A673 (cell line): ENCODE measurements around the gene NHERF2. TPM values are rescaled to one million over a fixed set of nuclear protein-coding genes. Genes with fewer than 3 reads are reported as not detected.

Experiments
- BruUV-seq: library from RNA; stranded (reverse); fragments of 400-500 nt; replicated peaks from 2 replicates; lab custom pipeline; 2021; lab: Mats Ljungman, UMichigan
- CTCF ChIA-PET: fragments of 300-600 bp; sonication (Branson Sonifier 250); formaldehyde crosslinking; loops from one replicate; lab custom pipeline; 2022; ENCODE audit warnings: antibody characterized with exemption; lab: Charles Lee
- POLR2A ChIA-PET: fragments of 300-600 bp; sonication (Branson Sonifier 250); formaldehyde crosslinking; loops from one replicate; lab custom pipeline; 2022; ENCODE audit warnings: antibody characterized with exemption; ENCODE audit not compliant: low non-redundant PET; lab: Charles Lee
- DNase-seq: peaks from one replicate; pipeline ENCODE4 v3.0.0-alpha.2; 2015; ENCODE audit warnings: low spot score
- H3K27ac ChIP-seq: fragments of 200-600 bp; sonication (generic); 2 replicates; pipeline ENCODE4 v1.5.1; 2016; ENCODE audit warnings: mixed run types, low read depth, mild to moderate bottlenecking, mixed read lengths, antibody characterized with exemption, low read length; ENCODE audit not compliant: poor library complexity, severe bottlenecking
- H3K27me3 ChIP-seq: fragments of 200-600 bp; sonication (generic); replicated peaks from 2 replicates; pipeline ENCODE4 v1.6.1; 2017; ENCODE audit warnings: mixed run types, low read depth, mild to moderate bottlenecking, mixed read lengths, antibody characterized with exemption, low read length; ENCODE audit not compliant: insufficient read depth, poor library complexity
- H3K36me3 ChIP-seq: fragments of 200-600 bp; sonication (generic); 2 replicates; pipeline ENCODE4 v1.6.1; 2016; ENCODE audit warnings: mixed run types, mild to moderate bottlenecking, mixed read lengths, antibody characterized with exemption, low read length; ENCODE audit not compliant: insufficient read depth, poor library complexity, severe bottlenecking
- H3K4me1 ChIP-seq: fragments of 200-600 bp; sonication (generic); 2 replicates; pipeline ENCODE4 v1.6.1; 2017; ENCODE audit warnings: mixed run types, mild to moderate bottlenecking, mixed read lengths, antibody characterized with exemption, low read length; ENCODE audit not compliant: insufficient read depth, poor library complexity, severe bottlenecking
- H3K4me3 ChIP-seq: fragments of 200-600 bp; sonication (generic); 2 replicates; pipeline ENCODE4 v1.5.1; 2016; ENCODE audit warnings: low read depth, mixed run types, mild to moderate bottlenecking, mixed read lengths, low read length; ENCODE audit not compliant: poor library complexity, severe bottlenecking
- H3K9me3 ChIP-seq: fragments of 200-600 bp; sonication (generic); 2 replicates; pipeline ENCODE4 v1.6.1; 2016; ENCODE audit warnings: mixed run types, low read depth, mild to moderate bottlenecking, mixed read lengths, antibody characterized with exemption, low read length; ENCODE audit not compliant: poor library complexity, severe bottlenecking
- EZH2 ChIP-seq: fragments of 200-600 bp; sonication (generic); IDR thresholded peaks from 2 replicates; pipeline ENCODE4 v1.6.1; 2017; ENCODE audit warnings: borderline replicate concordance, low read depth, mild to moderate bottlenecking, mixed read lengths, antibody characterized with exemption, low read length; ENCODE audit not compliant: poor library complexity, severe bottlenecking
- intact Hi-C: fragments of 100-400 bp; cut with micrococcal nuclease; formaldehyde crosslinking; loops from one replicate; pipeline ENCODE4 v1.10.0; 2022; ENCODE audit not compliant: unreplicated experiment
- total RNA-seq: library from RNA; stranded (reverse); gene quantifications from 2 replicates; pipeline ENCODE4 v1.2.3, GENCODE V29; 2021
- TF ChIP-seq, protein P1 (sequence below): fragments of 300-800, 200-600 bp; sonication (generic); conservative IDR thresholded peaks from 2 replicates; pipeline ENCODE4 v1.5.1; 2017; ENCODE audit warnings: low read depth, mild to moderate bottlenecking, antibody characterized with exemption, low read length, moderate library complexity, mixed read lengths

NHERF2 gene
- total RNA-seq, 1 experiment from 2014 or later: 19.5 TPM

- H3K27me3 ChIP-seq: no peaks in the 10 kb centered on the region
- H3K4me1 ChIP-seq: no peaks in the 10 kb centered on the region
- ChIA-PET CTCF (no interaction called here), POLR2A (no interaction called here)
- no peak overlapping the region for H3K27ac ChIP-seq
- BruUV-seq: no TSS peak
- H3K4me3 ChIP-seq: no peak overlapping the region
- no peaks in the 10 kb centered on the region for H3K9me3 ChIP-seq
- TF ChIP-seq, protein P1, sequence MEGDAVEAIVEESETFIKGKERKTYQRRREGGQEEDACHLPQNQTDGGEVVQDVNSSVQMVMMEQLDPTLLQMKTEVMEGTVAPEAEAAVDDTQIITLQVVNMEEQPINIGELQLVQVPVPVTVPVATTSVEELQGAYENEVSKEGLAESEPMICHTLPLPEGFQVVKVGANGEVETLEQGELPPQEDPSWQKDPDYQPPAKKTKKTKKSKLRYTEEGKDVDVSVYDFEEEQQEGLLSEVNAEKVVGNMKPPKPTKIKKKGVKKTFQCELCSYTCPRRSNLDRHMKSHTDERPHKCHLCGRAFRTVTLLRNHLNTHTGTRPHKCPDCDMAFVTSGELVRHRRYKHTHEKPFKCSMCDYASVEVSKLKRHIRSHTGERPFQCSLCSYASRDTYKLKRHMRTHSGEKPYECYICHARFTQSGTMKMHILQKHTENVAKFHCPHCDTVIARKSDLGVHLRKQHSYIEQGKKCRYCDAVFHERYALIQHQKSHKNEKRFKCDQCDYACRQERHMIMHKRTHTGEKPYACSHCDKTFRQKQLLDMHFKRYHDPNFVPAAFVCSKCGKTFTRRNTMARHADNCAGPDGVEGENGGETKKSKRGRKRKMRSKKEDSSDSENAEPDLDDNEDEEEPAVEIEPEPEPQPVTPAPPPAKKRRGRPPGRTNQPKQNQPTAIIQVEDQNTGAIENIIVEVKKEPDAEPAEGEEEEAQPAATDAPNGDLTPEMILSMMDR: no peak
- no peak for TF ChIP-seq EZH2
- no peak for DNase-seq
- peaks cover 12% of the 10 kb centered on the region for H3K36me3 ChIP-seq
- intact Hi-C loops: no loop called here
These were observed 27.2 kb downstream of the NHERF2 start for GRCh38 chr16:2053897-2054296.

- Histone ChIP-seq H3K9me3 (no peaks in the 10 kb centered on the region), H3K4me1 (no peaks in the 10 kb centered on the region), H3K27me3 (no peaks in the 10 kb centered on the region), H3K36me3 (peaks cover 12% of the 10 kb centered on the region), H3K27ac (no peak overlapping the region), H3K4me3 (no peak overlapping the region)
- ChIA-PET POLR2A (no interaction called here), CTCF (no interaction called here)
- TF ChIP-seq, protein P1: no peak
- no peak for TF ChIP-seq EZH2
- BruUV-seq: no TSS peak
- DNase-seq: no peak
- intact Hi-C loops: no loop called here
These were observed 28.0 kb downstream of the NHERF2 start for GRCh38 chr16:2054543-2055245.

DNA sequence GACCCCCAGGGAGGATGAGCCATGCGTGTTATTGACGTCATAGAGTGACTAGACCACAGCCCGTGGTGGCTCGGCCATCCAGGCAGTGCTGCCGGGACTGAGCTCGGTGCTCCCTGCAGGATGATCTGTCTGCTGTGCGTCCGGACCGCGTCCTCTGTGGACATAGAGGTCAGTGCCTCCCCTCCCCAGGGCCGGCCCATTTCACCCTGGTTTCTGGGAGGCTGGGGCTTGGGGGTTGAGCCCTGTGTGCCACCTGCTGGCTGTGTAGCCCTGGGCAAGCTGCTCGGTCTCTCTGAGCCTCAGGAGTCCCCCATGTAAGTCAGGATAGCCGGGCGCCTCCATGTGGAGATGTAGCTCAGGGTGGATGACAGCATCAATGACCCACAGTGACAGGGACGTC, 29.4 kb downstream of the NHERF2 start:
- CTCF ChIA-PET: interaction anchor here (1.2 to 1.3 kb wide), 2 partner anchors 33 kb away, joined by 3 to 5 read pairs; no protein-coding TSS in a partner anchor
- Histone ChIP-seq H3K9me3 (no peaks in the 10 kb centered on the region), H3K36me3 (peaks cover 8% of the 10 kb centered on the region), H3K4me3 (no peak overlapping the region), H3K27me3 (no peaks in the 10 kb centered on the region), H3K4me1 (no peaks in the 10 kb centered on the region), H3K27ac (no peak overlapping the region)
- no peak for DNase-seq
- no peak for TF ChIP-seq EZH2
- TF ChIP-seq, protein P1: no peak
- POLR2A ChIA-PET: no interaction called here
- intact Hi-C loops: no loop called here
- BruUV-seq: no TSS peak
